ENCODE results near the gene OTOP1.

DNA sequence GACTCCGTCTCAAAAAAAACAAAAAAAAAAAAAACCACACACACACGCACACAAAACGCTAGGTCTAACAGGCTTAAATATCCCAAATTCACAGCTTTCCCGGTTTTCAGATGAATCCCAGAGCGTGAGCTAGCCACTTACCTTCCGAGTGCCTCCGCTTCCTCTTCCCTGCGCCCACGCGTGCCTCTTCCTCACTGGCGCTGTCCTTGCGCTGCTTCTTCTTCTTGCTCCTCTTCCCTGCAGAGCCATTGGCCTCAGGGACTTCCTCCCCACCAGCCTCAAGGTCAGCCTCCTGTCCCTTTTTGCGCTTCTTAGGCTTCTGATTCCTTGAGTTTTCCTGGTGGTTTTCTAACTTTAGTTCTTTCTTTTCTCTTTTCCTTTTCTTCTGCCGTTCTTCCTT lies 47.5 kb upstream of the OTOP1 start:
- no peak for TF ChIP-seq ZNF24 (tag by site-specific recombination; IDR thresholded peaks at IDR 0.05)
- TF ChIP-seq, protein P1, sequence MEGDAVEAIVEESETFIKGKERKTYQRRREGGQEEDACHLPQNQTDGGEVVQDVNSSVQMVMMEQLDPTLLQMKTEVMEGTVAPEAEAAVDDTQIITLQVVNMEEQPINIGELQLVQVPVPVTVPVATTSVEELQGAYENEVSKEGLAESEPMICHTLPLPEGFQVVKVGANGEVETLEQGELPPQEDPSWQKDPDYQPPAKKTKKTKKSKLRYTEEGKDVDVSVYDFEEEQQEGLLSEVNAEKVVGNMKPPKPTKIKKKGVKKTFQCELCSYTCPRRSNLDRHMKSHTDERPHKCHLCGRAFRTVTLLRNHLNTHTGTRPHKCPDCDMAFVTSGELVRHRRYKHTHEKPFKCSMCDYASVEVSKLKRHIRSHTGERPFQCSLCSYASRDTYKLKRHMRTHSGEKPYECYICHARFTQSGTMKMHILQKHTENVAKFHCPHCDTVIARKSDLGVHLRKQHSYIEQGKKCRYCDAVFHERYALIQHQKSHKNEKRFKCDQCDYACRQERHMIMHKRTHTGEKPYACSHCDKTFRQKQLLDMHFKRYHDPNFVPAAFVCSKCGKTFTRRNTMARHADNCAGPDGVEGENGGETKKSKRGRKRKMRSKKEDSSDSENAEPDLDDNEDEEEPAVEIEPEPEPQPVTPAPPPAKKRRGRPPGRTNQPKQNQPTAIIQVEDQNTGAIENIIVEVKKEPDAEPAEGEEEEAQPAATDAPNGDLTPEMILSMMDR (tag by site-specific recombination; IDR thresholded peaks at IDR 0.05) = no peak
- TF ChIP-seq, protein P2, sequence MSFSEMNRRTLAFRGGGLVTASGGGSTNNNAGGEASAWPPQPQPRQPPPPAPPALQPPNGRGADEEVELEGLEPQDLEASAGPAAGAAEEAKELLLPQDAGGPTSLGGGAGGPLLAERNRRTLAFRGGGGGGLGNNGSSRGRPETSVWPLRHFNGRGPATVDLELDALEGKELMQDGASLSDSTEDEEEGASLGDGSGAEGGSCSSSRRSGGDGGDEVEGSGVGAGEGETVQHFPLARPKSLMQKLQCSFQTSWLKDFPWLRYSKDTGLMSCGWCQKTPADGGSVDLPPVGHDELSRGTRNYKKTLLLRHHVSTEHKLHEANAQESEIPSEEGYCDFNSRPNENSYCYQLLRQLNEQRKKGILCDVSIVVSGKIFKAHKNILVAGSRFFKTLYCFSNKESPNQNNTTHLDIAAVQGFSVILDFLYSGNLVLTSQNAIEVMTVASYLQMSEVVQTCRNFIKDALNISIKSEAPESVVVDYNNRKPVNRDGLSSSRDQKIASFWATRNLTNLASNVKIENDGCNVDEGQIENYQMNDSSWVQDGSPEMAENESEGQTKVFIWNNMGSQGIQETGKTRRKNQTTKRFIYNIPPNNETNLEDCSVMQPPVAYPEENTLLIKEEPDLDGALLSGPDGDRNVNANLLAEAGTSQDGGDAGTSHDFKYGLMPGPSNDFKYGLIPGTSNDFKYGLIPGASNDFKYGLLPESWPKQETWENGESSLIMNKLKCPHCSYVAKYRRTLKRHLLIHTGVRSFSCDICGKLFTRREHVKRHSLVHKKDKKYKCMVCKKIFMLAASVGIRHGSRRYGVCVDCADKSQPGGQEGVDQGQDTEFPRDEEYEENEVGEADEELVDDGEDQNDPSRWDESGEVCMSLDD (tag by site-specific recombination; IDR thresholded peaks at IDR 0.05) = no peak
- TF ChIP-seq ZNF658 (tag by site-specific recombination; IDR thresholded peaks at IDR 0.05) = no peak
- TF ChIP-seq, protein P3, sequence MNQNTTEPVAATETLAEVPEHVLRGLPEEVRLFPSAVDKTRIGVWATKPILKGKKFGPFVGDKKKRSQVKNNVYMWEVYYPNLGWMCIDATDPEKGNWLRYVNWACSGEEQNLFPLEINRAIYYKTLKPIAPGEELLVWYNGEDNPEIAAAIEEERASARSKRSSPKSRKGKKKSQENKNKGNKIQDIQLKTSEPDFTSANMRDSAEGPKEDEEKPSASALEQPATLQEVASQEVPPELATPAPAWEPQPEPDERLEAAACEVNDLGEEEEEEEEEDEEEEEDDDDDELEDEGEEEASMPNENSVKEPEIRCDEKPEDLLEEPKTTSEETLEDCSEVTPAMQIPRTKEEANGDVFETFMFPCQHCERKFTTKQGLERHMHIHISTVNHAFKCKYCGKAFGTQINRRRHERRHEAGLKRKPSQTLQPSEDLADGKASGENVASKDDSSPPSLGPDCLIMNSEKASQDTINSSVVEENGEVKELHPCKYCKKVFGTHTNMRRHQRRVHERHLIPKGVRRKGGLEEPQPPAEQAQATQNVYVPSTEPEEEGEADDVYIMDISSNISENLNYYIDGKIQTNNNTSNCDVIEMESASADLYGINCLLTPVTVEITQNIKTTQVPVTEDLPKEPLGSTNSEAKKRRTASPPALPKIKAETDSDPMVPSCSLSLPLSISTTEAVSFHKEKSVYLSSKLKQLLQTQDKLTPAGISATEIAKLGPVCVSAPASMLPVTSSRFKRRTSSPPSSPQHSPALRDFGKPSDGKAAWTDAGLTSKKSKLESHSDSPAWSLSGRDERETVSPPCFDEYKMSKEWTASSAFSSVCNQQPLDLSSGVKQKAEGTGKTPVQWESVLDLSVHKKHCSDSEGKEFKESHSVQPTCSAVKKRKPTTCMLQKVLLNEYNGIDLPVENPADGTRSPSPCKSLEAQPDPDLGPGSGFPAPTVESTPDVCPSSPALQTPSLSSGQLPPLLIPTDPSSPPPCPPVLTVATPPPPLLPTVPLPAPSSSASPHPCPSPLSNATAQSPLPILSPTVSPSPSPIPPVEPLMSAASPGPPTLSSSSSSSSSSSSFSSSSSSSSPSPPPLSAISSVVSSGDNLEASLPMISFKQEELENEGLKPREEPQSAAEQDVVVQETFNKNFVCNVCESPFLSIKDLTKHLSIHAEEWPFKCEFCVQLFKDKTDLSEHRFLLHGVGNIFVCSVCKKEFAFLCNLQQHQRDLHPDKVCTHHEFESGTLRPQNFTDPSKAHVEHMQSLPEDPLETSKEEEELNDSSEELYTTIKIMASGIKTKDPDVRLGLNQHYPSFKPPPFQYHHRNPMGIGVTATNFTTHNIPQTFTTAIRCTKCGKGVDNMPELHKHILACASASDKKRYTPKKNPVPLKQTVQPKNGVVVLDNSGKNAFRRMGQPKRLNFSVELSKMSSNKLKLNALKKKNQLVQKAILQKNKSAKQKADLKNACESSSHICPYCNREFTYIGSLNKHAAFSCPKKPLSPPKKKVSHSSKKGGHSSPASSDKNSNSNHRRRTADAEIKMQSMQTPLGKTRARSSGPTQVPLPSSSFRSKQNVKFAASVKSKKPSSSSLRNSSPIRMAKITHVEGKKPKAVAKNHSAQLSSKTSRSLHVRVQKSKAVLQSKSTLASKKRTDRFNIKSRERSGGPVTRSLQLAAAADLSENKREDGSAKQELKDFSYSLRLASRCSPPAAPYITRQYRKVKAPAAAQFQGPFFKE (tag by site-specific recombination; IDR thresholded peaks at IDR 0.05; ENCODE audit: borderline replicate concordance) = no peak
- TF ChIP-seq, protein P4, sequence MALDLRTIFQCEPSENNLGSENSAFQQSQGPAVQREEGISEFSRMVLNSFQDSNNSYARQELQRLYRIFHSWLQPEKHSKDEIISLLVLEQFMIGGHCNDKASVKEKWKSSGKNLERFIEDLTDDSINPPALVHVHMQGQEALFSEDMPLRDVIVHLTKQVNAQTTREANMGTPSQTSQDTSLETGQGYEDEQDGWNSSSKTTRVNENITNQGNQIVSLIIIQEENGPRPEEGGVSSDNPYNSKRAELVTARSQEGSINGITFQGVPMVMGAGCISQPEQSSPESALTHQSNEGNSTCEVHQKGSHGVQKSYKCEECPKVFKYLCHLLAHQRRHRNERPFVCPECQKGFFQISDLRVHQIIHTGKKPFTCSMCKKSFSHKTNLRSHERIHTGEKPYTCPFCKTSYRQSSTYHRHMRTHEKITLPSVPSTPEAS (tag by site-specific recombination; IDR thresholded peaks at IDR 0.05) = no peak
- TF ChIP-seq GLIS1 (tag by site-specific recombination; IDR thresholded peaks at IDR 0.05) = no peak
- no peak for TF ChIP-seq ZNF157 (tag by site-specific recombination; IDR thresholded peaks at IDR 0.05)

Measured in HEK293 (cell line).